GM21786 (cell line): ENCODE measurements around the gene SH3BP5L.
"Not testable (repeated sequence)": the region's sequence is repeated elsewhere in the genome, so short reads cannot be mapped to it uniquely, and the experiment has no call there.

Source experiments
- ATAC-seq: cut with Tn5 transposase; IDR thresholded peaks from one replicate; pipeline ENCODE4 v1.9.1; 2021; ENCODE audit not compliant: unreplicated experiment

SH3BP5L gene

GRCh38 chr1:248830718-248831017, 5.0 kb upstream of the SH3BP5L start:
- not testable (repeated sequence) for ATAC-seq

DNA sequence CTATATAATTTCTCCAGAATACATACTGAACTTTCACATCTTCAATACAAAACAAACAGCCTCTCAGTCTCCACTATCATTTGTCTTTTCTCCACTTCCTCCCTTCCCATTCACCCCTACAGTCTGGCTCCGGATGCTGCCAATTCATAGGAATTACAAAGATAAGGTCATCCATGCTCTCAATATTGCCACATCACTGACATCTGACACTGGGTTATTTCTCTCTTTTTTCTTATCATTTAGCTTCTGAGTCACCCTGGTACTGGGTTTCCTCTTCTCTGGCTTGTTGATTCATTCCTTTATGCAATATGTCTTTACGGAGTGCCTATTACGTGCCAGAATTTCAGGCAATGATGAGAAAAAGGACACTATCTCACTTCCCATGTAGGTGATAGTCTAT, 3.1 kb upstream of the SH3BP5L start:
- ATAC-seq: no peak

DNA sequence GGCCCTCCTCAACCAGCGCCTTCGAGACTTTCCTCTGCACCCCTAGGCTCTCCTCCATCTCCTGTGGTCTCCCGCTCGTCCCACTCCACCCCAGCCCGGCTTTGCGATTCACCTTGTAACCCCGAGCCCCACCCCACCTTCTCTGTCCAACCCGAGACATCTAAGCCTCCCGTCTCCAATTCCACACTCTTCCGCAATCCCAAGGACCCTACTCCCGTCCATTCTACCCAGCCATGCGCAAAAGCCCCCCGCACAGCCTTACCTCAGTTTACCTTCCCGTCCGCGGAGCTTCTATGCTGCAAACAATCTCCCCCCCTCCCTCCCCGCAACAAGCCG, 174 bp downstream of the SH3BP5L start:
- peak; percentile 2 for ATAC-seq

- ATAC-seq: no peak
Observed at GRCh38 chr1:248825136-248825535, 579 bp downstream of the SH3BP5L start.

DNA sequence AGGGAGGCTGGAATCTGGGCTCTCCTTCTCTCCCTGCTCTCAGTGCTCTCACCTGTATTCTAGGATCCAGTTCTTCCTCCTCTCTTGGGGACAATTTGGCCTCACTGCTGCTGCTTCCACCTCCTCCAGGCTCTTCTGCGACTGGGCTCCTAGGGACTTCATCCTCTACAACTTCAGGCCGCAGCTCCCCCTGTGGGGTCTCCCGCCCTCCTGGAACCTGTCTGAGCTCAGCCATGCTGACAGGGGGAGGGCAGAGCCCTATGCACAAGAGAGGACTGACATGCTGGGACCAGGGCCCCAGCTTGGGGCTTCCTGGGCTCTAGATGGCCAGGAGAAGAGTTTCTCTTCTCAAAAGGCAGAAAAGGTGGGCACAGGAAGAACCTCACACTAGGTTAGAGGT, 1.0 kb downstream of the SH3BP5L start:
- ATAC-seq: no peak

GRCh38 chr1:248824301-248824700, 1.4 kb downstream of the SH3BP5L start:
- ATAC-seq: no peak

DNA sequence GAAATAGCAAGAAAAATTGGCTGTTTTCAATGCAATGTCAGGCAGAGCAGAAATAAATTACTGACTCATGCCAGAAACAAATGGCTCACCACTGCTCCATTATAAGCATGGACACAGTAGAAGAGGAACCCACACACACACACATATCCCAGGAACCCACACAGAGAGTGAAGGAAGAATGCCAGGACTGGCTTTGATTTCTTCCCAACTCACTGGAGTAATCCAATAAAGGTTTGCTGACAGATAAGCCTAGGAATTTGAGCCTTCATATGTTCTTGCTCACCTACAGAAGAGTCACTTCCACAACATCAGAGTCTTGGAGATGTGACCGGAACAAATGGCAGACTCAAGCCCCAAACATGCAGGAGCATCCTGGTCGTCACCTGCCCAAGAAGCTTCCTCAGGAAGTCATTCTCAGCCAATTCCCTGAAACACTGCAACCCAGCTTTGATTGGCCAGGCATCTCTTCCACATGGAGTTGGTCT, 2.2 kb downstream of the SH3BP5L start:
- no peak for ATAC-seq

DNA sequence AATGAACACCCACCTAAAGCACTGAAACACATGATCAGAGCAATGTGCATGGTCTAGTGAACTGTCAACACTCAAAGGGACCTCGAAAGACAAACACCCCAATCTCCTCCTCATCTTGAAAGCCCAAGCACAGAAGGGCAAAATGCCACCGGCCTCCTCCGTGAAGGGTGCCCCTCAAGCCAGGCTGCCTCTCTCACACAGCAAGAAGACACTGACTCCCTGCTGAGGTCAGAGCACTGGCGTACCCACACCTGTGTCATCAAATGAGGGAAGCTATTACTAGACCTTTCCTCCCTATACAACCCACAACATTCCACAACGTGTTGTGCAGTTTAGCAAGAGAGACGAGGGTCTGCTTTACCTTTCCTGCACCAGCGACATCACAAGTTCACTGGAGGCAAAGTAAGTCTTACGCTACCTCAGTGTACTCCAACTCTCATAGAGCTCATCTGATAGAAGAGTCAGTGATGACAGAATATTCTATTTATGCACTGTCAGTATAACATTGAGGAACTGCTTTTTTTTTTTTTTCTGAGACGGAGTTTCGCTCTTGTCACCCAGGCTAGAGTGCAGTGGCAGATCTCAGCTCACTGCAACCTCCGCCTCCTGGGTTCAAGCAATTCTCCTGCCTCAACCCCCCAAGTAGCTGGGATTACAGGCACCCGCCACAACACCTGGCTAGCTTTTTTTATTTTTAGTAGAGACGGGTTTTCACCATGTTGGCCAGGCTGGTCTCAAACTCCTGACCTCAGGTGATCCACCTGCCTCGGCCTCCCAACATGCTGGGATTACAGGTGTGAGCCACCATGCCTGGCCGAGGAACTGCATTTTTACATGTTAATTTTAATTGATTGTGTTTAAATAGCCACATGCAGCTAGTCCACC, 3.3 kb downstream of the SH3BP5L start:
- no peak for ATAC-seq

- ATAC-seq: no peak
Observed at GRCh38 chr1:248821641-248822040, 4.1 kb downstream of the SH3BP5L start.

DNA sequence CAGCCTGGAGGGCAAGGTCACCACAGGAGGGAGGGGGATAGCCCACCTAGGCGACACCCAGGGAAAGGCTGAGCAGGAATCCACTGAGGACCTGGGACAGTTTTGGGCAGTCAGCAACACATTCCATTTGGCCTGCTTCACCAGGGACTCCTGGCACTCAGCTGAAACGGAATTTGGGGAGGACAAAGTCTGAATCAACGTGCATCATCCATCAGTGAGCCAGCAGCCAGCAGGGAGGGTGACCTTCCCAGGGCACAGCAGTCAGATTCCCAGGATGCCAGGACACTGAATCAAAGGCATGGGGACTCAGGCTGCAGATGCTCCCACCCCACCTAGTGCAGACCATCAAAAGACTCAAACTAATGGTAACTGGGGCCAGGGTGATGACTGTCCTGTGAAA, 4.6 kb downstream of the SH3BP5L start:
- no peak for ATAC-seq

GRCh38 chr1:248820041-248820585, 5.6 kb downstream of the SH3BP5L start:
- no peak for ATAC-seq

GRCh38 chr1:248818505-248819374, 7.0 kb downstream of the SH3BP5L start:
- ATAC-seq: peak; percentile 49

DNA sequence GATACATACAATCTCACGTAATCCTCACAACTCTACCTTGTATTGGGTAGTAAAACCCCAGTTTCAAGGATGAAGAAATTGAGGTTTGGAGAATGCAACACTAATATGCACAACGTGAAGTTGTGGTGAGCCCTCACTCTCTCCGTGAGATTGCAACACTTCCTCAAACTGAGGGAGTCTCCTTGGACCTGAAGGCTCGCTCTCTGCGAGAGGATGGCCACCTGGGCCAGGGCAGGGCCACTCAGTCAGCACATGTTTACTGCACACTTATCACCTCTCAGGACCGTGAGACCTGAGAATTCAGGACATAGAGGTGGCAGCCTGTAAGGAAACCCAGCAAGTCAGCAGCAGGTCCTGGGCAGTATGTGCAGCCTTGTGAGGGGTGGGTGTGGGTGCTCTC, 8.7 kb downstream of the SH3BP5L start:
- ATAC-seq: no peak

- no peak for ATAC-seq
Observed at GRCh38 chr1:248816042-248816851, 9.5 kb downstream of the SH3BP5L start.

GRCh38 chr1:248815407-248816034, 10.2 kb downstream of the SH3BP5L start:
- ATAC-seq: no peak

DNA sequence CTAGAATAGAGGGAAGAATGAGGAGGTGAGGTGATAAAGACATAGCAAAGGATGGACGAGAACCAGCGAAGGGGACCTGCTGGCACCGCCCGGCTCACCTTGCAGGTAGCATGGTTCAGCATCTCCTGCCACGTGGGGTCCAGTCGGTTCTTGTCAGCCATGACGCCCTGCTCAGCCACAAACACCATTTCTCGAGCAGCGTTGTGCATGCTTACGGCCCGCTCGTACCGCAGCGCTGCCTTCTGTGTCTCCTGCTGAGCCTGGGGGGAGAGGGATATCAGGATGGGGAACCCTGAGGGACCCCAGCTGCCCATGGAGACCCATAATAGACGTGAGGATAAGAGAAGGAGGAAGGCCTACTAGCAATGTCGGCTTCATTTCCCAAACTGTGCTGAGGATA, 11.4 kb downstream of the SH3BP5L start:
- no peak for ATAC-seq

DNA sequence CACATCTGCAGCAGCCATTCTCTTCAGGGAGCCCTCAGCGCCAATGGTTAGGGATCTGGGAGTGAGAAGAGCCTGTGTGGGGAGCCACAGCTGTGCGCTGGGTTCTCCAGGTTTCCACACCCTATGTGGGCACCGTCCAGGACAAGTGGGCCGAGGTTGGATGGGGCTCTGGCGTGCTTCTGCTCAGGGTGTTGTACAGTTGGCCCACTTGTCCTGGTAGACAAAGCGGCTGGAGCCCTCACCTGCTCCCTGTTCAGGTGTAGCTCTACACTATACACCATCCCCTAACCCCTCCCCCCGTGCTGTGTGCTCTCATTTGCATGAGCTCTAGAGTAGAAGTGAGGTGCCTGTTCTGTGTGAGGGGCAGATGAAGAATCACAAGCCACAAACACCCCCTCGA, 12.2 kb downstream of the SH3BP5L start:
- ATAC-seq: no peak

DNA sequence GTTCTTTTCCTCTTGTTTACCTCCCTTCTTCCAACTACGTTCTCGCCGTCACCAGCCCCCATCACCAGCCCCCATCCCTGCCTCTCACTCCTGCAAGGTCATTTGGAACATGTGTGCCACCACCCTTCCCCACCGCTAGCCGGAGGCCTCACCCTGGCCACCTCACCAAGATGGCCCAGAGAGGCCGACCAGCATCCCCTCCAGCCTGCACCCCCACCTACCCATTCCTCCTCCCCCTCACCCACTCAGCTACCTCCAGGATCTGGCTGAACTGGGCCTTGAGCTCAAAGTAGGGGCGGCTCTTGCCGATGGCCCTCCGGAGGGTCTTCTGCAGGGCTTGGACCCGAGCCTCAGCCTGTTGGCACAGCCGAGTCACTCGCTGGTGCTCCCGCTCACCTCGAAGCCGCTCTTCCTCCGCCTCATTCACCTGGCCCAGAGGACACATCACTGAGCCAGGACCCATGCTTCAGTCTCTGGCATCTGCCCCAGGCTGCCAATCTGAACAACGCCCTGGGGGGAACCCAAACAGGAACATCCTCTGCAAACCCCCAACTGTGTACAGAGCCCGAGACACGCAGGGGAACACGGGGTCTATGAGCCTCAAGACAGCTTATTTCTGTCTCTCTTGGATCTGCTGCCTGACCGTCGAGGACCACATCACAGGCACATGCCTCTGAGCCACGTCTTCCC, 12.8 kb downstream of the SH3BP5L start:
- ATAC-seq: no peak

DNA sequence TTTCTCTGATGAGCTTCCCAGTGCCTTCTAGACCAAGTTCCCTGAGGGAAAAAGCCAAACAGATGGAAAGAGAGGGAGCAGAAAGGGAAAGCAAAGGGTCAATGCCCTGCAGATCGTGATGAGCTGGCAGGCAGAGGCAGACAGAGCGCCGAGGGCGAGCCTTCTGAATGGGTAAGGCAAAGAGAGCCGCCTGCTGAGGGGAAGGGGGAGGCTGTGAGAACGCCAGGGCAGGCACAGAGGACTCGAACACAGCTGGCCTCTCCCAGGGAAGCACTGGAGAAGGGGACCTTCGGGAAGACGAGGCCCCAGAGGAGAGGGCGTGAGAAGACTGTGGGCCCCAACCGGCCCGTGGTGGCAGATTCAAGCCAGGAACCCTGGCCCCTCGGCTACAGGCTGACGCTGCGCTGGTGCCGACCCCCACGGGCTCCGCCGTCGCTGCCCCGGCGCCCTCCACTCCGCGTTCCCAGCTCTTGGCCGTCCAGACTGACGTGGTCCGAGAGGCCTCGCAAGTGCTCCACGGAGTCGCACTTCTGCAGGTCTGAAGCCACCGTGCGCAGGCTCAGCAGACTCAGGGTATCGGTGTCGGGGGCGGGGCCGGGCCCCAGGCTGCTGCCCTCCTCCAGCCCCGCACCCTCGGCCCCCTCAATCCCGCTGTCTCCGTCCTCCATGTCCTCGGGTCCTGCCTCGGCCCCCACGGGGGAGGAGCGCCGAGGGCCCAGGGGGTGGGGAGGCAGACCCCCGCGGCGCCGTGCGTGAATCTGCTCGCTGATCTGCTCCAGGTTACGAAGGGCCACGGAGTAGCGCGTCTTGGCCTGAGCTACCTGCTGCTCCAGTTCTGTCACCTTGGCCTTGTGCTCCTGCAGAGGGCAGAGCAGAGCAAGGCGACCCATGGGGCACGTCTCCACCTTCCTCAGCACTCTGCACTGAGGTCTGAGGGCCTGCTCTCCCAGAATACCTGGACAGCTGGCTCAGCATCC, 13.9 kb downstream of the SH3BP5L start:
- no peak for ATAC-seq
